Caki2 (cell line): ENCODE measurements around the gene TCF7. TPM values are rescaled to one million over a fixed set of nuclear protein-coding genes. Genes with fewer than 3 reads are reported as not detected.
"Not testable (repeated sequence)": the region's sequence is repeated elsewhere in the genome, so short reads cannot be mapped to it uniquely, and the experiment has no call there.

Experiments used
- DNase-seq: peaks from one replicate; pipeline ENCODE4 v3.0.0-alpha.2; 2015; ENCODE audit warnings: low read depth
- in situ Hi-C: cut with HindIII; loops from 2 replicates; pipeline ENCODE4 v1.10.0; 2016; ENCODE audit warnings: low sequenced_read_pairs, low pct_unique_long_range_greater_than_20kb, mixed read lengths
- total RNA-seq: library from RNA; depleted of rRNA; stranded (reverse); fragments of >200 nt; shearing (Covaris generic); gene quantifications from 2 replicates; pipeline ENCODE4 v1.2.3, GENCODE V29; 2014; ENCODE audit warnings: low replicate concordance

The TCF7 gene
- total RNA-seq, 1 experiment from 2014 or later: 2.5 TPM

GRCh38 chr5:134149571-134150303 is 35.3 kb downstream of the TCF7 start:
- no peak for DNase-seq
- in situ Hi-C loops: no loop called here

GRCh38 chr5:134151723-134152122 is 37.2 kb downstream of the TCF7 start:
- no peak for DNase-seq
- in situ Hi-C loops: no loop called here

- in situ Hi-C loops, DNase-seq: not testable (repeated sequence)
Measured at GRCh38 chr5:134152173-134152832, 37.8 kb downstream of the TCF7 start.

GRCh38 chr5:134153241-134153640 is 38.8 kb downstream of the TCF7 start:
- DNase-seq: no peak
- in situ Hi-C loops: no loop called here

- no peak for DNase-seq
- in situ Hi-C loops: no loop called here
Measured at GRCh38 chr5:134153657-134154056, 39.2 kb downstream of the TCF7 start.

GRCh38 chr5:134161513-134162395 is 47.3 kb downstream of the TCF7 start:
- DNase-seq: no peak
- in situ Hi-C loops: no loop called here

- in situ Hi-C loops: no loop called here
- DNase-seq: no peak
Measured at GRCh38 chr5:134162592-134162991, 48.1 kb downstream of the TCF7 start.

GRCh38 chr5:134171972-134172371 is 57.5 kb downstream of the TCF7 start:
- in situ Hi-C loops: no loop called here
- DNase-seq: no peak

GRCh38 chr5:134174841-134175839 is 60.7 kb downstream of the TCF7 start:
- DNase-seq: peak; percentile 30
- in situ Hi-C loops: no loop called here

- peak; percentile 21 for DNase-seq
- in situ Hi-C loops: no loop called here
Measured at GRCh38 chr5:134175921-134176510, 61.5 kb downstream of the TCF7 start.

GRCh38 chr5:134176511-134177368 is 62.3 kb downstream of the TCF7 start, which contains the start of gene SKP1:
SKP1 (minus strand) TSS chr5:134176950; CDS start chr5:134174022, 2,928 bp downstream.
- in situ Hi-C loops: no loop called here
- DNase-seq: peak; percentile 79

- peak; percentile 75 for DNase-seq
- in situ Hi-C loops: no loop called here
Measured at GRCh38 chr5:134177369-134178095, 63.1 kb downstream of the TCF7 start.

GRCh38 chr5:134178096-134178419 is 63.6 kb downstream of the TCF7 start:
- in situ Hi-C loops: no loop called here
- no peak for DNase-seq

- in situ Hi-C loops: no loop called here
- DNase-seq: no peak
Measured at GRCh38 chr5:134183481-134183880, 69.0 kb downstream of the TCF7 start.

- DNase-seq: peak; percentile 28
- in situ Hi-C loops: no loop called here
Measured at GRCh38 chr5:134184155-134185135, 70.0 kb downstream of the TCF7 start.
